HG03025 (cell line): ENCODE measurements around the gene ARHGAP12.

ENCODE experiments used
- ATAC-seq: cut with Tn5 transposase; IDR thresholded peaks from one replicate; pipeline ENCODE4 v1.9.1; 2021; ENCODE audit warnings: mild to moderate bottlenecking, moderate library complexity; ENCODE audit not compliant: unreplicated experiment, low FRiP score

Gene ARHGAP12

GRCh38 chr10:31952066-31952465 is 23.4 kb upstream of the ARHGAP12 start:
- no peak for ATAC-seq

GRCh38 chr10:31949266-31949665 is 20.6 kb upstream of the ARHGAP12 start:
- no peak for ATAC-seq

DNA sequence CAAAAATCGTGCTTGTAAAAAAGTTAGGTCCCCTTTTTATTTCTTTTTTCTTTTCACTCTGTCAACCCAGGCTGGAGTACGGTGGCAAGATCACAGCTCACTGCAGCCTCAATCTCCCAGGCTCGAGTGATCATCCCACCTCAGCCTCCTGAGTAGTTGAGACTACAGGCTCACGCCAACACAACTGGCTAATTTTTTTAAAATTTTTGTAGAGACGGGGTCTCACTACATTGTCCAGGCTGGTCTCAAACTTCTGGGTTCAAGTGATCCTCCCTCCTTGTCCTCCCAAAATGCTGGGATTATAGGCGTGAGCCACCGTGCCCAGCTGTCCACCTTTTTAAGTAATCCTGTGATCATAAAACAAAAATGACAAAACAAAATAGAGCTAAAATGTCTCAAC is 19.4 kb upstream of the ARHGAP12 start:
- ATAC-seq = no peak

GRCh38 chr10:31947144-31947926 is 18.7 kb upstream of the ARHGAP12 start:
- ATAC-seq = no peak

- no peak for ATAC-seq
These were observed 16.8 kb upstream of the ARHGAP12 start for GRCh38 chr10:31945392-31945791.

GRCh38 chr10:31944071-31944433 is 15.4 kb upstream of the ARHGAP12 start:
- no peak for ATAC-seq

GRCh38 chr10:31942892-31943291 is 14.3 kb upstream of the ARHGAP12 start:
- no peak for ATAC-seq

GRCh38 chr10:31942435-31942834 is 13.8 kb upstream of the ARHGAP12 start:
- no peak for ATAC-seq

DNA sequence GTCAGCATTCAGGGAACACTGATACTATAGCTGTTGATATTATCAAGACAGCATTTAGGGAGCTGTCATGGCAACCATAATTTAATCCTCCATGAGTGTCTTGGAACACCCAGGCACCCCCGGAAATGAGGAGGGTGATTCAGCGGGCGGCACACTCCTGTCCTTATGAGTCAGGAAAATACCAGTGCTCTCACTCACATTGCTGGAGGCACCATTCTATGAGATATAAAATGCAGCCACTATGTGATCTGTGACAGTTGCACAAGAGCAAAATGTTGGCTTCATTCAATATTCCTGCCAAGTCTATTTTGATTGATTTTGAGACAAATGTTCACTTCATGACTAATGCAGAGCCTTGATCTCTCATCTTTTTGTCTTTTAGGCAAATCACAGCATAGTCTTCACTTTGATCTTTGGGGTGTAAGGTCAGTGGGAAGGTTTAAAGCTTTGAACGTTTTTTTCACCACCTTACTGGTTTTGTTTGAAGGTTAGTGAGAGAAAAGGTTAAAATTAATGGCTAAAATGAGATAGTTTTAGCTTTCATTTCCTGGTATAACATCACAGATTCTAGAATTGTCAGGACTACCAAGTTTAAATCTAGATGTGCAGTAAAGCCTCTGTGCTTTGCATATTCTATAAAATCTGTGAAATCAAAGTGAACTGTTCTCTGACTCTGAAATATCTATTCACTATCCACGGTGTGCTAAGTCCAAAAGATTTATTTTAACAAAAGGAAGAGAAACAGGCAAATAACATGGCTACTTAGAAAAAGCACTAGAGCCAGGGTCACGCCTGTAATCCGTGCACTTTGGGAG is 12.4 kb upstream of the ARHGAP12 start:
- no peak for ATAC-seq

DNA sequence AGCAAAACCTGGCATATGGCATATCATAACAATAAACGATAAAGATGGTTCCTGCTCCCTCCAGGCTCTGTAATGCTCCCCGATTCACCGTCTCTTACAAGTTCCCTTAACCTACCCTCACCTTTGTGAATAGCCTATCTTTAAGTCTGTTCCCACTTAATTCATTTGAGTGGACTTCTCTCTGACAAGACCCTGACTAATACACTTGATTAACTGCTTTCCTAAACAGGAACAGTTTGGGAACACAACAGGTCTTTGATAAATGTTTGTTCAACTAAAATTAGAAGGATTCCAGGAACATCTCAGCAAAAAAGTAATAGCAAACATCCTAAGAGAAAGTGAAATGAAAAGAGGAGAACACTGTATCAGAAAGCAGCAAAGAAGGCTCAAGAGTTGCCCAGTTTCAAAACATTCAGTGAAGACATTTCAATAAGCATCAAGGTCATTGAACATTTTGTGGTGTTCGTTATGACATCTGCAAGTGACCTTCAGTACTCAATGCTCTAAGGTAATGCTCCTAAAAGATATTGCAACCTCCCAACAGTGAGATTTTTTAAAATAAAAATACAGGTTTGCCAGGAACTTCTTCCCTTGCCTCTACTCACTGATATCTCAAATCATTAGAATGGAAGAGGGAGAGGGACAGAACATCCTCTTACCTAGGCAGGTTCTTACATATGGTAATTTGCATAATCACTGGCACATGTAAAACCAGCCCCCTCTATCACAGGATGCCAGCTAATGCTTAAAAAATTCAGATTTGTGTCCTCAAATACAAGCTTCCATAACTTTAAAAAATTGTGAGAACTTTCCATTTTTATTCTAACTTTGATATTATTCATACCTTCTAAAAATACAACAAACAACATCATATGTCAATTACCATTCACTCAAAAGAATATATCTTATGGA is 11.4 kb upstream of the ARHGAP12 start:
- no peak for ATAC-seq

- ATAC-seq = no peak
These were observed 8.7 kb upstream of the ARHGAP12 start for GRCh38 chr10:31937371-31937770.

DNA sequence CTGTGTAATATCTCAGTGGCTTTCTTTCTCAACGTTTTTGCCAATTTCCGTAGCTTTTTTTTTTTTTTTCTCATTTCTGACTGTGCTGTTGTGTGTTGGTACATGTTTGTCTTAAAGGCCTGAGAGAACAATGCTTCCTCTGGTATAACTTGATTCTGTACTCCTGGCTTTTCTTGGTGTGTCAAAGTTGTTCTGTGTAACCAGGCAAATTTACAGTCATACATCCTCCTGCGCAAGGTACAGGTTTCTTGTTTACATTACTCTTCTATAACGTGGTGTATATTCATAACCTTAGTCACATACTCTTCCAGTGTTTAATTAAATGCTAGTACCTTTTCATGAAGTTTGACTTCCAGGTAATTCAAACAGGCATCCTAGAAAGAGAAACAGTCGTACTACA is 8.3 kb upstream of the ARHGAP12 start:
- ATAC-seq = no peak

DNA sequence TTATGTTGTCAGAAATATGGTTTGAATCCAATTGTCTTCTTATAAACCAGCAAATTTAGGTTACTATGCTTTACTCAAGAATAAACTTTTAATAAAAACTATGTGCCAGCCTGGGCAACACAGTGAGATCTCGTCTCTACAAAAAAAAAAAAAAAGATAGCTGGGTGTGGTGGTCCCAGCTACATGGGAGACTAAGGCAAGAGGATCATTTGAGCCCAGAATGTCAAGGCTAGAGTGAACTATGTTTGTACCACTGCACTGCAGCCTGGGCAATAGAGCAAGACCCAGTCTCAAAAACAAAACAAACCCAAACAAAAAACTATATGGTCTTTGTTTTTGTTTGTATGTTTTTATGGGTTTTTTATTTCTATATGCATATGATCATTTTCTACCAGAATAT is 7.5 kb upstream of the ARHGAP12 start:
- no peak for ATAC-seq

- ATAC-seq = no peak
These were observed 7.0 kb upstream of the ARHGAP12 start for GRCh38 chr10:31935678-31936077.

DNA sequence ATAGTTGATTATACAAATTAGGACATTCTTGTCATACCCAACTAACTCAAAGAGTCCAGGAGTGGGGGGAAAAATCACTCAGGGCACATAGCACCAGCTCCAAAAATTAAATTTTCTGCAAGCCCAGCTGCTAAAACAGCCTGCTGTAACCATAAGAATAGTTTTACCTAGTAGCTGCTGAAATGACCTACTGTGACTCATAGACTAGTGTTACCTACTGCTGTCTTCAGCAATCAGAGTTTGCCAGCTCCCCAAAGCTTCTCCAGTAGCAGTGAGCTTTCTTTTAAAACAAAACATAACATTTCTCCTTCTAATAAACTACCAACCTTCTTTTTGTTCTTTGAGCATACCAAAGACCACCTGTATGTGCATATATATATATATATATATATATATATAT is 4.2 kb upstream of the ARHGAP12 start:
- ATAC-seq = no peak

GRCh38 chr10:31930856-31931255 is 2.2 kb upstream of the ARHGAP12 start:
- ATAC-seq = no peak

DNA sequence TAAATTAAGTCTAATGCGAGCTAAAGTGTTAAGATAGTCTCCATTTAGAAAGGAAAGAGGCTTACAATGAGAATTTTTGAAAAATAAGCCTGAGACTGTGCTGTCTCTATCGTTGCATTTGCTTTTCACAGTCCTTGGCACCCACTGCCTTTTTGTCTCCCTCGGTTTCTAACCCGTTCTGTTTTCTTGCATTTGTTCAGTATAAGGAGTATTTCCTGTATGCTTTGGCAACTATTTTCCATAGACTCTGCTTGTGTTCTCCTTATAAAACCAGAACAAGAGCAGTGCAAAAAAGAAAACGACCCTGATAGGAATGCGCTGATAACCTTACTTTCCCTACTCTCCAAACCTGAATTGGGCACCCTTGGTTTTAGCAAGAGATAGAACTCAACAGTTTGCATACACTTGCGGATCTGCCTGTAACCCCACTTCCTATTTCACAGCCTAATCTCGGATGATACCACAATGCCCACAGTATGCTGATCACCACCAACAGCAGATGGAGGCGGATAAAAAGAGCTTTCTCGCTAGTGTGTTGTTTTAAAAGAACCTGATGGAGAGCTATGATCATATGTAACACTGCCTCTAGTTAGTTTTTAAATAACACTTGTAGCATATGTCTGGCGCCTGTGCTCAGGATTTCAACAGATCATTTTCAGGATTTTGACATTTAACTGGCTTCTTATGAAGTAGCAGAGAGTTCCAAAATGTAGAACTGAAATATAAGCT is 1.6 kb upstream of the ARHGAP12 start:
- no peak for ATAC-seq

DNA sequence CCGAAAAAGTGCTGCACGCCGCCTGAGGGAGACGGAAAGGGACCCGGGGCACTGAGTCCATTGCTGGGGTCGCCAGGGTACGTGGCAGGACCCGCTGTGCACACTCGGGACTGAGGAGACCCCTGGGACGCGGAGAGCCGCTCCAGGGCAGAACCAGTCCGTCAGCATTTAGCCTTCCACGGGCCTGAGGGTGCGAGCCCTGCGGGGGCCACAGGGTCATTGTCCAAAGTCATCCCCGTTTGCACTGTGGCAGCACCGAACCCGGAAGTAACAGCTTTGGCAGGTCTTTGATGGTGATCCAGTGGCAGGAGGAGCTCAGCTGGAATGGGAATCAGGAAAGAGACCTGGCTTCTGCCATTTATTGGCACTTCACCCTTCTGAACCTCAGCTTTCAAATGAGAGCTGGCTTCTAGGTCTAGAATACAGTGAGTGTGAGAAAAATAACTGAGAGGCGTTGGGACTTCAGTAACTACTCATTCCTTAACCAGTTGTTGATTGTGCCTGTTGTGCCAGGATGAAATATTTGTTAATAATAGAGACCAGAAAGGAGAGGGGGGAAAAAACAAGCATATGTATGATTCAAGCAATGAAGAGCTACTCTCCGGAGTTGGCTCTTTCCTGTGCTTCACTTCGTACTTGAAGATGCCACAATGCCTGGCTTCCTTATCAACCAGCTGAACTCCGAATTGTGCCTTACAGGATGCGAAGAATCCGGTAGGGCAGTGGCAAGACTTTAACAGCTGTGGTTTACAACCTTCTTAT is 811 bp upstream of the ARHGAP12 start:
- peak; percentile 20 for ATAC-seq

GRCh38 chr10:31927884-31928548 is 615 bp downstream of the ARHGAP12 start:
- peak; percentile 42 for ATAC-seq
